Pancreas (tissue), 10 donors: ENCODE results near the gene SLC35E4. TPM values are rescaled to one million over a fixed set of nuclear protein-coding genes. Genes with fewer than 3 reads are reported as not detected.

ENCODE experiments used
- ATAC-seq, 4 donors: fragments of 200-7000 bp; cut with Tn5 transposase; one replicate each; pipeline versions ENCODE4 v1.8.0 to v1.9.1; 2020; ENCODE audit warnings: mild to moderate bottlenecking in 4 of 4, moderate library complexity in 4 of 4
- DNase-seq, 6 donors: peaks; one replicate each; pipeline ENCODE4 v3.0.0-alpha.2; 2020
- FAIRE-seq: peaks from 2 replicates; lab custom pipeline; 2012; peaks lifted over from hg19 to GRCh38; lab: Jason Lieb, UNC
- H3K27ac ChIP-seq, 4 donors: fragments of 200-600 bp; sonication (generic); 1 replicate in 3 of 4; 2 replicates in 1 of 4; pipeline versions ENCODE4 v1.5.0 to v1.8.0; 2020
- H3K27me3 ChIP-seq, 4 donors: fragments of 200-600 bp; one replicate each; pipeline ENCODE4 v1.8.0; 2021
- H3K36me3 ChIP-seq, 3 donors: fragments of 200-600 bp; sonication (generic) in 1 of 3; one replicate each; pipeline versions ENCODE4 v1.5.0 to v1.8.0; 2020 to 2021
- H3K4me1 ChIP-seq, 3 donors: fragments of 200-600 bp; one replicate each; pipeline ENCODE4 v1.8.0; 2021
- H3K4me3 ChIP-seq, 4 donors: fragments of 200-600 bp; sonication (generic) in 2 of 4; one replicate each; pipeline versions ENCODE4 v1.5.0 to v1.8.0; 2020 to 2021
- H3K9me3 ChIP-seq, 4 donors: fragments of 200-600 bp; one replicate each; pipeline ENCODE4 v1.8.0; 2021
- CTCF ChIP-seq, 4 donors: fragments of 200-600 bp; sonication (generic) in 3 of 4; IDR thresholded peaks; one replicate each; pipeline versions ENCODE4 v1.5.0 to v1.8.0; 2021; ENCODE audit warnings: antibody characterized with exemption in 4 of 4
- WGBS, 2 donors: extraction: QIAGEN DNeasy Blood & Tissue Kit; methylation state at CpG; one replicate each; pipeline ENCODE4 v1.1.7; 2013; 5-methylcytosine and 5-hydroxymethylcytosine counted together
- intact Hi-C, 3 donors: fragments of 100-400 bp; cut with DNase I; formaldehyde crosslinking; loops; one replicate each; pipeline versions ENCODE4 v1.11.1 to v1.14.2; 2022
- polyA plus RNA-seq, 2 donors: library from polyadenylated mRNA; stranded (reverse); fragments of 200-250 nt; gene quantifications; one replicate each; pipeline ENCODE4 v1.2.3, GENCODE V29; 2013
- total RNA-seq, 6 donors: library from RNA; stranded (reverse); fragmentation: NEBNext Ultra II Directional in 4 of 6; extraction: Animal tissue kit (Norgen Biotek cat#: 25700) in 4 of 6; gene quantifications; one replicate each; pipeline versions ENCODE4 v1.2.1 to v1.2.4, GENCODE V29; 2021 to 2023
- donor health status: healthy with polysubstance abuse.
- donor health status: DM: no; HTN: no; CAD: no; lungs with moderate emphysema.
- donor health status: DM: no; HTN: no; CAD: no.
- donor health status: control.
- donor health status: control.
- donor health status: Bipolar disorder and iron deficiency.
- donor health status: DM: yes; HTN: yes; CAD: no.
- donor health status: DM: no; HTN: no; CAD: no.
- donor health status: DM: no; HTN: no; CAD: no.
- donor health status: DM: yes; HTN: yes; CAD: no.

SLC35E4 gene
- total and polyA plus RNA-seq, 8 donors = 0.90 to 1.7 (median 1.2) TPM

- Histone ChIP-seq H3K27me3 (no peaks in the 10 kb centered on the region), H3K9me3 (no peaks in the 10 kb centered on the region), H3K4me1 (no peaks in the 10 kb centered on the region), H3K36me3 (no peaks in the 10 kb centered on the region), H3K4me3 (no peak overlapping the region), H3K27ac (no peak overlapping the region)
- FAIRE-seq (no peak), DNase-seq (no peak), ATAC-seq (no peak)
- TF ChIP-seq CTCF (IDR thresholded peaks at IDR 0.05) = no peak
- 94 to 95% methylated on average over 14 of the region's 14 CpGs for WGBS, 2 donors
- intact Hi-C loops = no loop called here
Measured at GRCh38 chr22:30654361-30654760, 18.8 kb downstream of the SLC35E4 start.

- TF ChIP-seq CTCF (IDR thresholded peaks at IDR 0.05) = no peak
- DNase-seq = no peak
- WGBS, 2 donors = 79 to 90% methylated on average over 3 of the region's 3 CpGs
- no peaks in the 10 kb centered on the region for H3K36me3 ChIP-seq
- H3K27ac ChIP-seq = no peak overlapping the region
- FAIRE-seq = no peak
- H3K4me1 ChIP-seq = no peaks in the 10 kb centered on the region
- no peaks in the 10 kb centered on the region for H3K27me3 ChIP-seq
- H3K9me3 ChIP-seq = no peaks in the 10 kb centered on the region
- intact Hi-C loops = no loop called here
- no peak for ATAC-seq
- H3K4me3 ChIP-seq = no peak overlapping the region
Measured at GRCh38 chr22:30655532-30655931, 20.0 kb downstream of the SLC35E4 start.

GRCh38 chr22:30662040-30662439 lies 26.5 kb downstream of the SLC35E4 start:
- Histone ChIP-seq H3K4me1 (peaks cover 0 to 4% (median 0%) of the 10 kb centered on the region in 3 donors), H3K36me3 (no peaks in the 10 kb centered on the region), H3K27me3 (no peaks in the 10 kb centered on the region), H3K27ac (no peak overlapping the region), H3K4me3 (no peak overlapping the region), H3K9me3 (no peaks in the 10 kb centered on the region)
- no peak for DNase-seq
- no peak for FAIRE-seq
- TF ChIP-seq CTCF (IDR thresholded peaks at IDR 0.05) = no peak
- intact Hi-C loops = no loop called here
- ATAC-seq = no peak
- 85 to 91% methylated on average over 4 of the region's 4 CpGs for WGBS, 2 donors

- no peak for TF ChIP-seq CTCF (IDR thresholded peaks at IDR 0.05)
- Histone ChIP-seq H3K27me3 (no peaks in the 10 kb centered on the region), H3K27ac (no peak overlapping the region), H3K4me3 (no peak overlapping the region), H3K9me3 (no peaks in the 10 kb centered on the region), H3K36me3 (no peaks in the 10 kb centered on the region), H3K4me1 (peaks cover 0 to 4% (median 0%) of the 10 kb centered on the region in 3 donors)
- FAIRE-seq = no peak
- ATAC-seq = no peak
- intact Hi-C loops = no loop called here
- DNase-seq = no peak
- 94 to 96% methylated on average over 13 of the region's 13 CpGs for WGBS, 2 donors
Measured at GRCh38 chr22:30664798-30665197, 29.2 kb downstream of the SLC35E4 start.

- H3K4me3 ChIP-seq = no peak overlapping the region
- FAIRE-seq = no peak
- no peak overlapping the region for H3K27ac ChIP-seq
- H3K4me1 ChIP-seq = peaks cover 0 to 4% (median 0%) of the 10 kb centered on the region in 3 donors
- intact Hi-C loops = no loop called here
- DNase-seq = no peak
- TF ChIP-seq CTCF (IDR thresholded peaks at IDR 0.05) = no peak
- 63 to 83% methylated on average over 2 of the region's 2 CpGs for WGBS, 2 donors
- no peaks in the 10 kb centered on the region for H3K36me3 ChIP-seq
- no peaks in the 10 kb centered on the region for H3K9me3 ChIP-seq
- H3K27me3 ChIP-seq = no peaks in the 10 kb centered on the region
- ATAC-seq = no peak
Measured at GRCh38 chr22:30665266-30665665, 29.7 kb downstream of the SLC35E4 start.
